Hepatocyte (in vitro differentiated cells): ENCODE measurements around the gene IL22RA1.

Experiments
- CTCF ChIP-seq: fragments of 200-600 bp; sonication (generic); IDR thresholded peaks from 2 replicates; pipeline ENCODE4 v1.5.1; 2016; ENCODE audit warnings: antibody characterized with exemption, mild to moderate bottlenecking; ENCODE audit not compliant: poor library complexity
- EZH2 ChIP-seq: fragments of 200-600 bp; sonication (generic); IDR thresholded peaks from 2 replicates; pipeline ENCODE4 v1.6.1; 2016; ENCODE audit warnings: antibody characterized with exemption, mild to moderate bottlenecking, borderline replicate concordance

GRCh38 chr1:24151175-24151533 is 8.2 kb upstream of the IL22RA1 start:
- TF ChIP-seq EZH2 (no peak), CTCF (no peak)
